Activated CD4-positive, CD25-positive, alpha-beta regulatory T cell (primary cell): ENCODE data around the gene ABCA2.
A peak's percentile ranks its signal among the peaks of the same experiment; 100 is the strongest.

Experiments used
- DNase-seq, 4 experiments: peaks; one replicate each; lab custom pipeline; 2025; lab: John Stamatoyannopoulos, UW

ABCA2 gene

GRCh38 chr9:136980669-136981478 is 47.2 kb downstream of the ABCA2 start:
- no peak for DNase-seq

DNA sequence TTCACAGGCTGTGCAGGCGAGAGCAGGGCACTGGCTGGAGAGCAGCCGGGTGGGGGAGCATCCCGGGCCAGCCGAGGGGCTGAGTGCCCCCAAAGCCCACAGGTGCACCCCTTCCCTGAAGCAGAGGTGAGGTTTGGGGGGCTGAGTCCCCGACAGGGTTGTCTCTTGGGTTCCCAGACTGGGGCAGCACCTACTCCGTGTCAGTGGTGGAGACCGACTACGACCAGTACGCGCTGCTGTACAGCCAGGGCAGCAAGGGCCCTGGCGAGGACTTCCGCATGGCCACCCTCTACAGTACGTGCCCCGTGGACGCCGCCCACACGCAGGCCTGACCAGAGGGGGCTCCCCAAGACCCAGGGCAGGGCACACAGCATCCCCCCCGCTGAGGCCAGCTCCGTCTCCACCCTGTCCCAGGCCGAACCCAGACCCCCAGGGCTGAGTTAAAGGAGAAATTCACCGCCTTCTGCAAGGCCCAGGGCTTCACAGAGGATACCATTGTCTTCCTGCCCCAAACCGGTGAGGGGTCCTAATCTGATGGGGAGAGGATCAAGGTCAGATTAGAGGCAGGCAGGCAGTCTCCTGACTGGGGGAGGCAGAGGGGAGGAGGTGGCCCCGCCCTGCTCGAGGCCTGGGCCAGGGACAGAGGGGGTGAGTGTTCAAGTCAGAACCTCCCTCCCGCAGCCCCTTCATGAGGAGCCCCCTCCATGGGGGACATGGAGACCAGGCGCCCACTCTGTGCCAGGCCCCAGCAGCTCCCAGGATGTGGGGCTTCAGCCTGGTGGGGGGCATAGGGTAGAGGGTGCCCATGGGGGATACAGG is 48.1 kb downstream of the ABCA2 start:
- DNase-seq = no peak

GRCh38 chr9:136978865-136979544 is 49.0 kb downstream of the ABCA2 start:
- no peak for DNase-seq

GRCh38 chr9:136978073-136978864 is 49.8 kb downstream of the ABCA2 start:
- peak; percentile 37 to 54 (median 38) for DNase-seq

- no peak for DNase-seq
Observed at GRCh38 chr9:136977649-136978072, 50.4 kb downstream of the ABCA2 start.

DNA sequence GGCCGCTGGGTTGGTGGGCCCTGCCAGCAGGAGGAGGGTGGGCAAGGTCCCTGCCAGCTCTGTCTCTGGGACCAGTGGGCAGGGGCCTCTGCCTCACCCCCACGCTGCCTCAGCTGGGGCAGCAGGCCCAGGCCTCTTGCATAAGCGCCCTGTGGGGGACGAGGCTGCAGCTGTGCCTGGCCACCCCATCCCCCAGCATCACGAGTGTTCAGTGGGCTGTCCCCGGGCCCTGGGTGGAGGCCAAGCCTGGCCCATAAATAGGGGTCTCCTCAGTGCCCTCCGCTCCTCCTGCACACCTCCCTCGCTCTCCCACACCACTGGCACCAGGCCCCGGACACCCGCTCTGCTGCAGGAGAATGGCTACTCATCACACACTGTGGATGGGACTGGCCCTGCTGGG is 50.8 kb downstream of the ABCA2 start, which contains the start of gene PTGDS:
Gene PTGDS (plus strand): TSS at position 282 of the 400 bp plus-strand sequence. CDS start 75 bp downstream, at position 357.
- DNase-seq = no peak

GRCh38 chr9:136975644-136976043 is 52.4 kb downstream of the ABCA2 start:
- DNase-seq = no peak

GRCh38 chr9:136974817-136975535 is 53.1 kb downstream of the ABCA2 start:
- DNase-seq = no peak

DNA sequence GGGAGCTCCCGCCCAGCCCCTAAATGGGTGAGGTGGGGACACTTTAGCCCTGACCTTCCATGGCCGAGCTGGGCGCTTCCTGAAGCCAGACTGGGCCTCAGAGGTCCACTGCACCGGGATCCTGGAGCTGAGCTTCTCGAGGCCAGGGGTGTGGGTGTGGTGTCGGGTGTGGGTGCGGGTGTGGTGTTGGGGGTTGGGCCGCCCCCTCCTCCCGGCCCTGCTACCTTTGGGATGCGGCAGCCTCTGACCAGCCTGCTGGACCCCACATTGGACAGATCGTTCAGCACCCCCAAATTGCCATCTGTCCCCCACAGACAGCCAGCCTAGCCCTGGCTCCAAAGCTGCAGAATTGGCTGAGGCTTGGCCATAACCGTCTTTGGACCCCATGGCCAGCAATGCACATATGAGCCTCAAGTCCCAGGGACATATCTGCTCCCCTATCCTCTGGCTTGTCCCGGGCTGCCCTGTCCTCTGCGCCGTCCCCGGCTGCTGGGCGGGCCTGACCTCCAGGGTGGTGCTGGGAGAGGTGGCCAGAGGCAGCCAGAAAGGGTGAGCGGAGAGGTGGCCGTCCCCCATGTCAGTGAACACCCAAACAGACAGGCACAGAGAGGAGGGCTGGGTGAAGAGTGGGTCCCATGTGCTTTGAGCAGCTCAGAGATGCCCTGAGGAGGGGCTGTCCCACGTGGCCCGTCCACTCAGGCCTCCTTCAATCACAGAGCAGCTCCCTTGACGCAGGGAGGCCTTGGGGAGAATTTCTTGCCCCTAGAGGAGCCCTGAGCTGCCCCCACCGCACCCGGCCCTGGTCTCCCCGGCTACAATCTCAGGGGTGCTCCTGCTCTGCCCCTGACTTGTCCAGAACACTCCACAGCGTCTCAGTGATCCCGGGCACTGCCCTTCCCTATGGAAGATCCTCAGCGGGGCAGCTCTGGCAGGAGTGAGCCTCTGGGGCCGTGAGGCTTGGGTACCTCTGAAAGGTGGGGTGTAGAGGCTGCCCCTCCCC is 54.1 kb downstream of the ABCA2 start:
- no peak for DNase-seq

DNA sequence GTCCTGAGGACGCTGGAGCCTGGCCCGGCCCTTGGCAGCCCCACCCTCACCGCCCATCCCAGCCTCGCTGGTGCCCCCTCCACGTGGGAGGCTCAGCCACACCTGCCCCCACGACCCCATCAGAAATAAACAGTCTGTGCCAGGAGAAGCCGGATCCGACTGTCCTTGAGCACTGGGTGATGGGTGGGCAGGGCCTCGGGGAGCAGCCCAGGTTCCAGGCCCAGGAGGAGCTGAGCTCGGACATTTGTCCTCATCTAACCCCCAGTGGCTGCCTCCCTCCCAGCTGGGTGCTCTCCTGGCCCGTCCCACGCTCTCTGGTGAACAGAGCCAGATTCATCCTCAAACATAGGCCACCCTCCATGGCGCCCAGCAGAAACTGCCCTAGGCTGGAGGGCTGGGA is 55.3 kb downstream of the ABCA2 start:
- DNase-seq = no peak

DNA sequence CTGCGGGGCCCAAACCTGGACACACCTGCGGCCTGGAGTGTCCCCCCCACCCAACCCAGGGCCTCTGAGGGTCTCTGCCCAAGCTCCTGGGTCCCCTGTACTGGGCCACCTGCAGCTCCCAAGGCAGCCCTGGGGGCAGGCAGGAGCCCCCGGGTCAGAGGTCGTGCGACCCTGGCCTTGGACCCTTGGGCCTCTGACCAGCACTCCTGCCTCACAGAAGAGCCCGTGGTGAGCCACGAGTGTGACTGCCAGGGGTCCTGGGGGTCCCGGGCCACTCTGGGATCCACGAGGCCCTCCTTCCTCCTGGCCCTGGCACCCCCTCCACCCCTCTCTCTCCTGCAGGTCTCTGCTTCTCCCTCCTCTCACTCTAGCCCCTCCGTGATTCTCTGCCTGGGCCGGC is 55.7 kb downstream of the ABCA2 start:
- no peak for DNase-seq

DNA sequence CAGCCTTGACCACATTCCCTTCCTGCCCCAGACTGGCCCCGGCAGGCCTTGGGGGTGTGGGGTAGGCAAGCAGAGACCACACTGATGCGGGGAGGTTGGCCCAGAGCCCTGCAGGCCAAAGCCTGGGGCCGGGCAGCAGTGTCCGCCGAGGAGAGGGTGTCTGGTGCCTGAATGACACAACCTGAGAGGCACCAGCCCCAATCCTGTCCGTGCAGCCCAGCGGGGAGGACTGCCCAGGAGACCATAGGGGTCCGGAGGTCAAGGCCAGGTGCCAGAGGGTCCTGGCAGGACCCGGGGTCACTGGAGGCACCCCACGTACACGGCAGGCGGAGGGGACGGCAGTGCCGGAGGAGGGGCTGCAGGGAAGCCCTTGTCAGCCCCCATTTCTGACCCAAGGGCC is 56.3 kb downstream of the ABCA2 start:
- DNase-seq = no peak

- DNase-seq = no peak
Observed at GRCh38 chr9:136970361-136970760, 57.7 kb downstream of the ABCA2 start.

DNA sequence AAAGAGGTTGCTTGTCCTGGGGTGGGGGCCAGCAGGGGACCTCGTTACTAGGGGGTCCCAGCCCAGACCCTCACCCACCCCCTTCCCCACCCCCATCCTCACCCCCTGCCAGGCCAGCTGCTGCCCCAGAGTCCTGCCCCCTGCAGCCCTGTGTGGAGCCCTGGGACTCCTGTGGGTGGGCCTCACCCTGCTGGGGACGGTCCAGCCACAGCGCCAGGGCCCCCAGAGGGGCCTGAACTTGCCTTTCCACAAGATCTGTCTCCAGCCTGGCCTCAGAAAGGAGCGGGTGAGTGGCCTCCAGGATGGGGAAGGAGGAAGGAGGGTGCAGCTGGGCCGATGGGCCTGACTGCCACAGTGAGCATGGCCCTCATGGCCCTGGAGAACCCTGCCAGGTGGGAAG is 58.3 kb downstream of the ABCA2 start:
- DNase-seq = no peak

DNA sequence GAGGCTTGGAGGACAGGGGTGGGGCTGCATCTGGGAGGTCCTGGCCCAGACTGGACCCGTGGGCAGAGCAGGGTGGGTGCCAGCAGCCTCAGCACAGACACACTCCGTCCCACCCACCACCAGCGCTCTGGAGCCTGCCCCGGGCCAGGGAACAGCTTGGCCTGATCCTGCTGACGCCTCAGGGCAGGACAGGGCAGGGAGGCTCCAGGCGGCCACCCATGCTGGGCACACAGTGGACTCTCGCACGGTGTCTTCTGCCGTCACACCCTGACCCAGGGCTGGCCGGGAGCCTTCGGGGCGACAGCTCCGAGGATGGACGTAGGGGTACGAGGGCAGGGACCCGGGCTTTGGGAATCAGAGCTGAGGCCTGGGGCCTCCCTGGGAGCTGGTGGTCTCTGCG is 58.9 kb downstream of the ABCA2 start:
- no peak for DNase-seq

- no peak for DNase-seq
Observed at GRCh38 chr9:136968333-136969127, 59.5 kb downstream of the ABCA2 start.

DNA sequence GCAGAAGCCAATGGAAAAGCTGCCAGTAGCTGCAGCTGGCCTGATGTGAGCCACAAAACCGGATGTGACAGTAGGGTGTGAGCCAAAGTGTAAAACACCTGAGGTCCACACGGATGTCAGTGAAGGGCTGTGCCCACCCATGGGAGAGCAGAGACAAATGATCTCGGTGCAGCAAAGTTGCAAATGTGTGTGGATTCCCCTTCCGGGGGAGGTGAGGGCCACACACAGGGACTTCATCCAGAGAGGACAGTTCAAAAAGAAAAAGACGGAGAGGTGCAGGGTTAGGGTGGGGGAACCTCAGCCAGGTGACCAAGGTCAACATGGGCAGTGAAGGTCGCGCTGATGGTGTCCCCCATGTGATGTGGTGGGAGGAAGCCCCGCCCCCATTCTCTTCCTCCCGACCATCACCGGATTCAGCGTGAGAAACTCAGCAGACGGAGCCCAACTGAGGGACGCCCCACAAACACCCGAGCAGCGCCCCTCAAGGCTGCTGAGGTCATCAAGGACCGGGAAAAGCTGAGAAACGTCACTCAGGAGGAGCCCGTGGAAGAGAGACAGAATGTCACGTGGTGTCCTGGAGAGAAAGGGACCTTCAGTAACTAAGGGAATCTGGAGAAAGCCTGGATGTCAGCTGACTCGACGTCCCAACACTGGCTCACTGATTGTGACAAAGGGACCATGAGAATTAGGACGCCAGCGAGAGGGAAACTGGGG is 62.1 kb downstream of the ABCA2 start:
- DNase-seq = no peak

- DNase-seq = no peak
Observed at GRCh38 chr9:136964833-136965422, 63.1 kb downstream of the ABCA2 start.
